A673 (cell line): ENCODE data around the gene SPAG16. TPM values are rescaled to one million over a fixed set of nuclear protein-coding genes. Genes with fewer than 3 reads are reported as not detected.

Experiments used
- BruUV-seq: library from RNA; stranded (reverse); fragments of 400-500 nt; replicated peaks from 2 replicates; lab custom pipeline; 2021; lab: Mats Ljungman, UMichigan
- CTCF ChIA-PET: fragments of 300-600 bp; sonication (Branson Sonifier 250); formaldehyde crosslinking; loops from one replicate; lab custom pipeline; 2022; ENCODE audit warnings: antibody characterized with exemption; lab: Charles Lee
- POLR2A ChIA-PET: fragments of 300-600 bp; sonication (Branson Sonifier 250); formaldehyde crosslinking; loops from one replicate; lab custom pipeline; 2022; ENCODE audit warnings: antibody characterized with exemption; ENCODE audit not compliant: low non-redundant PET; lab: Charles Lee
- DNase-seq: peaks from one replicate; pipeline ENCODE4 v3.0.0-alpha.2; 2015; ENCODE audit warnings: low spot score
- H3K27ac ChIP-seq: fragments of 200-600 bp; sonication (generic); 2 replicates; pipeline ENCODE4 v1.5.1; 2016; ENCODE audit warnings: mixed run types, low read depth, mild to moderate bottlenecking, mixed read lengths, antibody characterized with exemption, low read length; ENCODE audit not compliant: poor library complexity, severe bottlenecking
- H3K27me3 ChIP-seq: fragments of 200-600 bp; sonication (generic); replicated peaks from 2 replicates; pipeline ENCODE4 v1.6.1; 2017; ENCODE audit warnings: mixed run types, low read depth, mild to moderate bottlenecking, mixed read lengths, antibody characterized with exemption, low read length; ENCODE audit not compliant: insufficient read depth, poor library complexity
- H3K36me3 ChIP-seq: fragments of 200-600 bp; sonication (generic); 2 replicates; pipeline ENCODE4 v1.6.1; 2016; ENCODE audit warnings: mixed run types, mild to moderate bottlenecking, mixed read lengths, antibody characterized with exemption, low read length; ENCODE audit not compliant: insufficient read depth, poor library complexity, severe bottlenecking
- H3K4me1 ChIP-seq: fragments of 200-600 bp; sonication (generic); 2 replicates; pipeline ENCODE4 v1.6.1; 2017; ENCODE audit warnings: mixed run types, mild to moderate bottlenecking, mixed read lengths, antibody characterized with exemption, low read length; ENCODE audit not compliant: insufficient read depth, poor library complexity, severe bottlenecking
- H3K4me3 ChIP-seq: fragments of 200-600 bp; sonication (generic); 2 replicates; pipeline ENCODE4 v1.5.1; 2016; ENCODE audit warnings: low read depth, mixed run types, mild to moderate bottlenecking, mixed read lengths, low read length; ENCODE audit not compliant: poor library complexity, severe bottlenecking
- H3K9me3 ChIP-seq: fragments of 200-600 bp; sonication (generic); 2 replicates; pipeline ENCODE4 v1.6.1; 2016; ENCODE audit warnings: mixed run types, low read depth, mild to moderate bottlenecking, mixed read lengths, antibody characterized with exemption, low read length; ENCODE audit not compliant: poor library complexity, severe bottlenecking
- EZH2 ChIP-seq: fragments of 200-600 bp; sonication (generic); IDR thresholded peaks from 2 replicates; pipeline ENCODE4 v1.6.1; 2017; ENCODE audit warnings: borderline replicate concordance, low read depth, mild to moderate bottlenecking, mixed read lengths, antibody characterized with exemption, low read length; ENCODE audit not compliant: poor library complexity, severe bottlenecking
- intact Hi-C: fragments of 100-400 bp; cut with micrococcal nuclease; formaldehyde crosslinking; loops from one replicate; pipeline ENCODE4 v1.10.0; 2022; ENCODE audit not compliant: unreplicated experiment
- total RNA-seq: library from RNA; stranded (reverse); gene quantifications from 2 replicates; pipeline ENCODE4 v1.2.3, GENCODE V29; 2021
- TF ChIP-seq, protein P1 (sequence below): fragments of 300-800, 200-600 bp; sonication (generic); conservative IDR thresholded peaks from 2 replicates; pipeline ENCODE4 v1.5.1; 2017; ENCODE audit warnings: low read depth, mild to moderate bottlenecking, antibody characterized with exemption, low read length, moderate library complexity, mixed read lengths

The SPAG16 gene
- total RNA-seq, 1 experiment from 2014 or later = 13.1 TPM

DNA sequence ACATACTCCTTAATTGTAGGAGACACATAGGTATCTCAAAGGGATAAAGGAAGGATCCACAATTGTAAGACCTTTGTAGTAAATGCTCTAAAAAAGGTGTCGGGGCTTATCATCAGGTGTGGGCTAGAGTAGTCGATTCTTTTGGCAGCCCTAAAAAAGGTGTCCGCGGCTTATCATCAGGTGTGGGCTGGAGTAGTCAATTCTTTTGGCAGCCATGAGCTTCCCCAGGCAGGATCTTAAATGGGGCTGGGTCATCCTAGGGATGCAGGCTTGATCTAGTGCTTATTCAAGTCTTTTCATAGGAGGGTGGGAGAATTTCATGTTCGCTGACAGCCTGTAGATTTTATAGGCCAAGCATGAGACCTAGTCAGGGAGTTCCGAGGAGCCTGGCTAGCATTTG is 720.2 kb downstream of the SPAG16 start:
- CTCF ChIA-PET = no interaction called here
- Histone ChIP-seq H3K36me3 (no peaks in the 10 kb centered on the region), H3K9me3 (no peaks in the 10 kb centered on the region), H3K4me1 (no peaks in the 10 kb centered on the region), H3K27ac (no peak overlapping the region), H3K4me3 (no peak overlapping the region), H3K27me3 (no peaks in the 10 kb centered on the region)
- intact Hi-C loops = no loop called here
- POLR2A ChIA-PET = no interaction called here
- no TSS peak for BruUV-seq
- TF ChIP-seq EZH2 = no peak
- TF ChIP-seq, protein P1, sequence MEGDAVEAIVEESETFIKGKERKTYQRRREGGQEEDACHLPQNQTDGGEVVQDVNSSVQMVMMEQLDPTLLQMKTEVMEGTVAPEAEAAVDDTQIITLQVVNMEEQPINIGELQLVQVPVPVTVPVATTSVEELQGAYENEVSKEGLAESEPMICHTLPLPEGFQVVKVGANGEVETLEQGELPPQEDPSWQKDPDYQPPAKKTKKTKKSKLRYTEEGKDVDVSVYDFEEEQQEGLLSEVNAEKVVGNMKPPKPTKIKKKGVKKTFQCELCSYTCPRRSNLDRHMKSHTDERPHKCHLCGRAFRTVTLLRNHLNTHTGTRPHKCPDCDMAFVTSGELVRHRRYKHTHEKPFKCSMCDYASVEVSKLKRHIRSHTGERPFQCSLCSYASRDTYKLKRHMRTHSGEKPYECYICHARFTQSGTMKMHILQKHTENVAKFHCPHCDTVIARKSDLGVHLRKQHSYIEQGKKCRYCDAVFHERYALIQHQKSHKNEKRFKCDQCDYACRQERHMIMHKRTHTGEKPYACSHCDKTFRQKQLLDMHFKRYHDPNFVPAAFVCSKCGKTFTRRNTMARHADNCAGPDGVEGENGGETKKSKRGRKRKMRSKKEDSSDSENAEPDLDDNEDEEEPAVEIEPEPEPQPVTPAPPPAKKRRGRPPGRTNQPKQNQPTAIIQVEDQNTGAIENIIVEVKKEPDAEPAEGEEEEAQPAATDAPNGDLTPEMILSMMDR = no peak
- no peak for DNase-seq

DNA sequence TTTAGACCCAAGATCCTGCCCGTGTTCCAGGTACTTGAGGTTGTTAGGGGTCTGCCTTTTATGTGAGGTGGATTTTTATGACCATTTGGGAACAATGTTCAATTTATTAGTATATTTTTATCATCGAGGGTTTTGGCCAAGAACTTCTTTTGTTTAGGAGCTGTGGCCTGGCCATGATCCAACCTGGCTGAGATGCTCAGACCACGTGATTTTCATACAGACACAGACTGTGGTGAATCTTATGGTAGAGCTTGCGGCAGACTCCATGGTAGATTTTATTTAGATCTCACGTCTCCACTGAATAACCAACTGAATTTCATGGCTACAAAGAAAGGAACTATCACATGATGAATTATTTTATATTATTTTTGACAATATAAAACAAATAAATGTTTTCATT is 721.1 kb downstream of the SPAG16 start:
- intact Hi-C loops = no loop called here
- DNase-seq = no peak
- no peak for TF ChIP-seq EZH2
- no TSS peak for BruUV-seq
- CTCF ChIA-PET = no interaction called here
- no peak overlapping the region for H3K4me3 ChIP-seq
- no peak overlapping the region for H3K27ac ChIP-seq
- POLR2A ChIA-PET = no interaction called here
- H3K27me3 ChIP-seq = no peaks in the 10 kb centered on the region
- H3K36me3 ChIP-seq = no peaks in the 10 kb centered on the region
- no peaks in the 10 kb centered on the region for H3K9me3 ChIP-seq
- no peaks in the 10 kb centered on the region for H3K4me1 ChIP-seq

DNA sequence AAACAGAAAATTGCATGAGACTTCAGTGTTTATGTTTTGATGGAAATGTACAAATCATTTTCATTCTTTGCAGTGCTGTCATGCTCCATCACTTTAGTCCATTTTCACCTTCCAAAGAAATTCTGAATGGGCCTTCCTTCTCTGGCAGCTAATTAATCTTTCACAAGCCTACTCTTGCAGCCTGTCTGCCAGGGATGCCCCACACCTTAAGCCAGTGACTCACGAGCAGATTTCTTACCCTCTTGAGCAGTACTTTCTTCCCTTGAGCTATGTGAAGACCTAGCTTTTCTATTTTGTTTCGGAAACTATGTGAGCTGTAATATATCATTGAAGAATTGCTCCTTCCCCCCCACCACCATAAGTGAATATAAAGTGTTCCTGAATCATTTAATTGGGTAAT is 722.3 kb downstream of the SPAG16 start:
- ChIA-PET POLR2A (no interaction called here), CTCF (no interaction called here)
- no TSS peak for BruUV-seq
- Histone ChIP-seq H3K9me3 (no peaks in the 10 kb centered on the region), H3K4me3 (no peak overlapping the region), H3K4me1 (no peaks in the 10 kb centered on the region), H3K36me3 (no peaks in the 10 kb centered on the region), H3K27ac (no peak overlapping the region), H3K27me3 (no peaks in the 10 kb centered on the region)
- intact Hi-C loops = no loop called here
- DNase-seq = no peak
- TF ChIP-seq, protein P1 = no peak
- TF ChIP-seq EZH2 = no peak

DNA sequence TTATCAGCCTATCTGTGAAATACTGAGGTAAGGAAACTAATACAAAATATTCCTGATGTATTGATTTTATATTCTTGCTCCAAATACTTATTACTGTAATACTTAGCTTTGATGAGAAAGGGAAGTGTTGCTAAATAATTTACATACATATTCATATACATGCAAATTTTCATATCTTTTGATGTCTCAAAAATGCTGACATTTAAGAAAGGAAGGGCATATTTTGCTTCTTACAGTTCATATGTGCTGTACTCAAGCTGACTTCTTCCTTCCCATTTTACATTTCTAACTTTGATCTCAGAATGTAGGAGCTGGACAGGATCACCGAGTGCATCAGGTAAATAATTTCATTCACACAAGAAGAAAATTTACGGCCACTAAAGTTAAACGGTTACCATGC is 727.4 kb downstream of the SPAG16 start:
- TF ChIP-seq EZH2 = no peak
- TF ChIP-seq, protein P1 = no peak
- no peaks in the 10 kb centered on the region for H3K27me3 ChIP-seq
- POLR2A ChIA-PET = no interaction called here
- H3K4me1 ChIP-seq = no peaks in the 10 kb centered on the region
- H3K9me3 ChIP-seq = no peaks in the 10 kb centered on the region
- DNase-seq = no peak
- no peak overlapping the region for H3K27ac ChIP-seq
- BruUV-seq = no TSS peak
- intact Hi-C loops = no loop called here
- no peak overlapping the region for H3K4me3 ChIP-seq
- H3K36me3 ChIP-seq = no peaks in the 10 kb centered on the region
- CTCF ChIA-PET = no interaction called here
